Upper lobe of left lung (tissue), 6 donors: Measurements from ENCODE around the gene VSIG10L. TPM values are rescaled to one million over a fixed set of nuclear protein-coding genes. Genes with fewer than 3 reads are reported as not detected.

Source experiments
- ATAC-seq, 2 donors: fragments of 200-7000 bp; cut with Tn5 transposase; one replicate each; pipeline ENCODE4 v1.9.1; 2022; ENCODE audit warnings: mild to moderate bottlenecking in 2 of 2, moderate library complexity in 2 of 2; ENCODE audit not compliant: low FRiP score in 2 of 2
- DNase-seq, 2 donors: peaks; one replicate each; pipeline ENCODE4 v3.0.0-alpha.2; 2019 to 2020
- H3K27ac ChIP-seq, 4 donors: fragments of 200-600 bp; sonication (generic); one replicate each; pipeline ENCODE4 v1.5.1; 2016 to 2019
- H3K27me3 ChIP-seq, 4 donors: fragments of 200-600 bp; sonication (generic); one replicate each; pipeline ENCODE4 v1.5.1; 2017 to 2019
- H3K36me3 ChIP-seq, 4 donors: fragments of 200-600 bp; sonication (generic); one replicate each; pipeline ENCODE4 v1.5.1; 2016 to 2019
- H3K4me1 ChIP-seq, 4 donors: fragments of 200-600 bp; sonication (generic); one replicate each; pipeline ENCODE4 v1.5.1; 2018 to 2019
- H3K4me3 ChIP-seq, 4 donors: fragments of 200-600 bp; sonication (generic); one replicate each; pipeline ENCODE4 v1.5.1; 2017 to 2019; ENCODE audit warnings: mild to moderate bottlenecking in 2 of 4, moderate library complexity in 1 of 4
- H3K9me3 ChIP-seq, 4 donors: fragments of 200-600 bp; sonication (generic); one replicate each; pipeline ENCODE4 v1.5.1; 2018 to 2019
- EP300 ChIP-seq, 4 donors: sonication (generic); formaldehyde crosslinking; IDR thresholded peaks; one replicate each; pipeline ENCODE4 v1.5.1; 2017; ENCODE audit warnings: antibody characterized with exemption in 4 of 4, control low read depth in 2 of 4
- POLR2A ChIP-seq, 4 donors: fragments of 450-650 bp; IDR thresholded peaks; one replicate each; pipeline ENCODE4 v1.5.1; 2016 to 2017; ENCODE audit warnings: antibody characterized with exemption in 4 of 4, mild to moderate bottlenecking in 2 of 4
- POLR2AphosphoS5 ChIP-seq, 2 donors: sonication (generic); formaldehyde crosslinking; IDR thresholded peaks; one replicate each; pipeline ENCODE4 v1.5.1; 2017; ENCODE audit warnings: antibody characterized with exemption in 2 of 2
- WGBS, 2 donors: methylation state at CpG; one replicate each; pipeline ENCODE4 v1.1.5; 2017 to 2018; 5-methylcytosine and 5-hydroxymethylcytosine counted together
- total RNA-seq, 6 donors: library from RNA; depleted of rRNA in 4 of 6; stranded (reverse); fragments of >200 nt in 4 of 6; gene quantifications; one replicate each; pipeline versions ENCODE4 v1.1.0 to v1.2.1, GENCODE V29; 2016 to 2021
- TF ChIP-seq, protein P1 (sequence below), 6 experiments: fragments of 450-650 bp in 4 of 6; fragments of 200-600 bp in 2 of 6; sonication (generic) in 2 of 6; IDR thresholded peaks; one replicate each; pipeline ENCODE4 v1.5.1; 2016 to 2019; ENCODE audit warnings: antibody characterized with exemption in 6 of 6
- donor health status: DM: no; HTN: no; CAD: no; lungs with moderate emphysema.
- donor health status: DM: no; HTN: yes; CAD: no; lungs with severe emphysema.

The VSIG10L gene
- total RNA-seq, 6 donors from 2014 or later = 0.76 to 13.6 (median 2.8) TPM

DNA sequence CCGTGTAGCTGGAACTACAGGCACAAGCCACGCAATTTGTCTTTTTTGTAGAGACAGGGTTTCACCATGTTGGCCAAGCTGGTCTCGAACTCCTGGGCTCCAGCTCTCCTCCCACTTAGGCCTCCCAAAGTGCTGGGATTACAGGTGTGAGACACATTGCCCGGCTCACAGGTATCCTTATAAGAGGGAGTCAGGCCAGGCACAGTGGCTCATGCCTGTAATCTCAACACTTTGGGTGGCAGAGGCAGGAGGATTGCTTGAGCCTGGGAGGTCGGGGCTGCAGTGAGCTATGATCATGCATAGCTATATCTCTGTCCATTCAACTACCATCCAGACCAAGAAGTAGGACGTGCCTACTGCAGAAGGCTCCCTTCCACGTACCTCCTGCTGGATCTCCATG is 40.7 kb downstream of the VSIG10L start:
- ATAC-seq (no peak), DNase-seq (no peak)
- H3K4me1 ChIP-seq = no peaks in the 10 kb centered on the region
- no peak overlapping the region for H3K27ac ChIP-seq
- TF ChIP-seq EP300 (IDR thresholded peaks at IDR 0.05) (no peak), POLR2A (IDR thresholded peaks at IDR 0.05) (no peak), POLR2AphosphoS5 (IDR thresholded peaks at IDR 0.05) (no peak)
- TF ChIP-seq, protein P1, sequence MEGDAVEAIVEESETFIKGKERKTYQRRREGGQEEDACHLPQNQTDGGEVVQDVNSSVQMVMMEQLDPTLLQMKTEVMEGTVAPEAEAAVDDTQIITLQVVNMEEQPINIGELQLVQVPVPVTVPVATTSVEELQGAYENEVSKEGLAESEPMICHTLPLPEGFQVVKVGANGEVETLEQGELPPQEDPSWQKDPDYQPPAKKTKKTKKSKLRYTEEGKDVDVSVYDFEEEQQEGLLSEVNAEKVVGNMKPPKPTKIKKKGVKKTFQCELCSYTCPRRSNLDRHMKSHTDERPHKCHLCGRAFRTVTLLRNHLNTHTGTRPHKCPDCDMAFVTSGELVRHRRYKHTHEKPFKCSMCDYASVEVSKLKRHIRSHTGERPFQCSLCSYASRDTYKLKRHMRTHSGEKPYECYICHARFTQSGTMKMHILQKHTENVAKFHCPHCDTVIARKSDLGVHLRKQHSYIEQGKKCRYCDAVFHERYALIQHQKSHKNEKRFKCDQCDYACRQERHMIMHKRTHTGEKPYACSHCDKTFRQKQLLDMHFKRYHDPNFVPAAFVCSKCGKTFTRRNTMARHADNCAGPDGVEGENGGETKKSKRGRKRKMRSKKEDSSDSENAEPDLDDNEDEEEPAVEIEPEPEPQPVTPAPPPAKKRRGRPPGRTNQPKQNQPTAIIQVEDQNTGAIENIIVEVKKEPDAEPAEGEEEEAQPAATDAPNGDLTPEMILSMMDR (IDR thresholded peaks at IDR 0.05) = no peak
- H3K36me3 ChIP-seq = no peaks in the 10 kb centered on the region
- no peak overlapping the region for H3K4me3 ChIP-seq
- 74 to 78% methylated on average over 7 of the region's 7 CpGs for WGBS, 2 donors
- no peaks in the 10 kb centered on the region for H3K27me3 ChIP-seq
- H3K9me3 ChIP-seq = peaks cover 0 to 13% (median 9%) of the 10 kb centered on the region in 4 donors

DNA sequence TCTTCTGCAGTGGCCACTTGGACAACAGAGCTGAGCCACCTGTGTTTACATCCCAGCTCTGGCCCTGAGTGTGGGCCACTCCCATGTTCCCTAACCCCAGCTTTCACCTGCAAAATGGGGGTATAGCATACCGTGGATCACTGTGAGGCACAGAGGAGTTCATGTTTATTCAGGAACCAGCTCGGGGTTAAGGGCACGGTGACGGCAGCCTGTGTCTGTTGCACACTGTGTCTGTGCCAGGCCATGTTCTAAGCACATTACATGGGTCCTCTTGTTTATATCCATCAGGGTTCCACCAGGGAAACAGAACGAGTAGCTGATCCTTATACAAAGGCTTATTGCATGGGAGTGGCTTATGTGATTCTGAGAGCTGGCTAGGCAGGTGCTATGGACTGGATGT is 44.5 kb downstream of the VSIG10L start:
- 59 to 64% methylated on average over 4 to 5 of the region's 5 CpGs for WGBS, 2 donors
- no peaks in the 10 kb centered on the region for H3K9me3 ChIP-seq
- ATAC-seq (no peak), DNase-seq (no peak)
- H3K4me1 ChIP-seq = no peaks in the 10 kb centered on the region
- H3K36me3 ChIP-seq = no peaks in the 10 kb centered on the region
- no peak overlapping the region for H3K4me3 ChIP-seq
- H3K27ac ChIP-seq = no peak overlapping the region
- H3K27me3 ChIP-seq = no peaks in the 10 kb centered on the region
- TF ChIP-seq EP300 (IDR thresholded peaks at IDR 0.05) = no peak
- TF ChIP-seq POLR2A (IDR thresholded peaks at IDR 0.05) = no peak
- TF ChIP-seq, protein P1 (IDR thresholded peaks at IDR 0.05) = no peak
- no peak for TF ChIP-seq POLR2AphosphoS5 (IDR thresholded peaks at IDR 0.05)

DNA sequence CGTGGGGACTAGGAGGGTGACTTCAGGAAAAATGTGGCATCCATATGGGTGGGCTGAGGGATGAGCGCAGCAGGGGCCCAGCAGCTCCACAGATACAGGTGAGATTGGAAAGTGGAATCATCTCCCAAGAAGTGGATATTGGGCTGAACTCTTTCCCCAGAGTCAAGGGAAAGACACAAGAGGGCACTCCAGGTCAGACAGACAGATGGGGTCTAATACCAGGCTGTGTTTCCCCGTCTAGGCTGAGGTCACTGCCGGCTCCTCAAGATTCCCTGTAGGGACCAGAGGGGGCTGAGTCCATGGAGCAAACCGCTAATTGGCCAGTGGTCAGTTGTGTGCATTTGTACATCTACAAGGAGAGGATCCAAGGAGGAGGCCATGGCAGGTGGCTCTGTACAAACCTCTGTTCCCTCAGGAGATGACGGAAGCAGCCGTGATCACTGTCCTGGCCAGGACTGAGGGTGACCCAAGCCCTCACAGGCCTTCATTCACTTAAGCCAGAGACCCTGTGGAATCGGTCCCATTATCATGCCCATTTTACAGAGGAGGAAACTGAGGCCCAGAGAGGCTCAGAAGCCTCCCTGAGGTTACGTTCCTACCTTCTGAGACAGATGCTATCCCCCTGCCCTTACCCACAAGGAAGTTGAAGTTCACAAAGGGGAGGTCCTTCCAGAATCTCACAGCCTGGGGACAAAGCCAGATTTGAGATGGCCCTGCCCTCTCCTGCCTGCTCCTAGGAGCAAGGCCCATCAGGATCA is 45.4 kb downstream of the VSIG10L start:
- TF ChIP-seq, protein P1 (IDR thresholded peaks at IDR 0.05) = no peak
- no peak for TF ChIP-seq EP300 (IDR thresholded peaks at IDR 0.05)
- no peak for TF ChIP-seq POLR2AphosphoS5 (IDR thresholded peaks at IDR 0.05)
- no peak for TF ChIP-seq POLR2A (IDR thresholded peaks at IDR 0.05)
- Histone ChIP-seq H3K27me3 (no peaks in the 10 kb centered on the region), H3K9me3 (no peaks in the 10 kb centered on the region), H3K36me3 (no peaks in the 10 kb centered on the region), H3K4me1 (no peaks in the 10 kb centered on the region), H3K4me3 (no peak overlapping the region), H3K27ac (no peak overlapping the region)
- ATAC-seq = no peak
- WGBS, 2 donors = 56 to 65% methylated on average over 5 to 9 of the region's 9 CpGs
- DNase-seq = no peak

DNA sequence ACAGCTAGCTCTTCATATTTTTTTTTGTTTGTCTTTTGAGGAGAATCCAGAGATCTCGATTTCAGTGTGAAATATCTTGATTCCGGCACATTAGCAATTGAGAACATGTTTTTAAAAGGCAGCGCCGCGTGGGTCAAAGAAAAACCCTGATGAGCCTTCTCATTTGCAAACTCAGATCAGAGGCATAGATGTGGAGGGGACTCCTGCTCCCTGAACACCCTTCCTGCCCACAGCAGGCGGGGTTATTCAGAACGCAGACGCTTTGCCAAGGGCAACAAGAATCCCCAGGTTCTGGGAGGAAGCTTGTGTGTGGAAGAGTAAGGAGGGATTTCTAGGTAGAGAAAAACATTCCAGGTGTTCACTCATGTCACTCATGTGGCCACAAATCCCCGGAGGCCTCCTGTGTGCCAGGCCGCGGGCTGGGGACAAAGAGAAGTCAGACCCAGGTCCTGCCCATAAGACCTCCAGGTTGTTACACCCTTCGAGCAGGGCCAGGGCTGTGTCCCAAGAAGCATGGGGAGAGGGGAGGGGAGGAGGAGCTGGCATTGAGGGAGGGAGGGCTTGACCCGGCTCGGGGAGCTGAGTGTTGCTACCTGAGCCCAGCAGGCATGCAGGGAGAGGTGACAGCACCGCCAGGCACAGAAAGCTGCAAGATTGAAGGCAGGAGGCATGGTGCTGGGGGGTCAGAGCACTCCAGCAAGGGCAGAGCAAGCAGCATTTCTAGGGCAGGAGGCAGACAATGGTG is 46.4 kb downstream of the VSIG10L start:
- H3K9me3 ChIP-seq = no peaks in the 10 kb centered on the region
- H3K4me3 ChIP-seq = no peak overlapping the region
- DNase-seq (peak in 1 of 2 donors; percentile 27), ATAC-seq (no peak)
- no peaks in the 10 kb centered on the region for H3K4me1 ChIP-seq
- WGBS, 2 donors = 46 to 49% methylated on average over 14 to 15 of the region's 15 CpGs
- H3K27ac ChIP-seq = no peak overlapping the region
- no peaks in the 10 kb centered on the region for H3K27me3 ChIP-seq
- no peaks in the 10 kb centered on the region for H3K36me3 ChIP-seq
- TF ChIP-seq EP300 (IDR thresholded peaks at IDR 0.05) (no peak), POLR2AphosphoS5 (IDR thresholded peaks at IDR 0.05) (no peak), POLR2A (IDR thresholded peaks at IDR 0.05) (no peak)
- TF ChIP-seq, protein P1 (IDR thresholded peaks at IDR 0.05) = no peak
